Measurements from ENCODE around the gene JUP.

DNA sequence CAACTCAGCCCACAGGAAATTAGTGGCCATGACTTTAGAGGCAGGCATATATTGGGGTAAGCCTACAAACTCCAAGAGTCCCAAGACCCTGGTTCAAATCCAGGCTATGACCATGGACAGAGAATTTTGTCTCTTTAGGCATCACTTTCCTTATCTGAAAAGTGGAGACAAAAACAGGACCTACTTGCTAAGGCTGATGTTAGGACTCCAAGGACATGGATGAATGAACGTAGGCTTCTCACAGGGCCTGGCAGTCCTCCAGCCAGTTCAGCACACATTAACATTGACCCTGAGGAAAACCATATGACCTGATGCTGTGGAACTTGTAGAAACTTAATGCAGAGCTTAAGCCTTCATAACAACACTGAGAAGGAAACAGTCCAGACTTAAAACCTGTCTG, 27.7 kb upstream of the JUP start:
- TF ChIP-seq POLR2A (IDR thresholded peaks at IDR 0.05) (no peak), POLR2AphosphoS5 (IDR thresholded peaks at IDR 0.05) (no peak), EP300 (IDR thresholded peaks at IDR 0.05) (no peak)
- TF ChIP-seq, protein P1, sequence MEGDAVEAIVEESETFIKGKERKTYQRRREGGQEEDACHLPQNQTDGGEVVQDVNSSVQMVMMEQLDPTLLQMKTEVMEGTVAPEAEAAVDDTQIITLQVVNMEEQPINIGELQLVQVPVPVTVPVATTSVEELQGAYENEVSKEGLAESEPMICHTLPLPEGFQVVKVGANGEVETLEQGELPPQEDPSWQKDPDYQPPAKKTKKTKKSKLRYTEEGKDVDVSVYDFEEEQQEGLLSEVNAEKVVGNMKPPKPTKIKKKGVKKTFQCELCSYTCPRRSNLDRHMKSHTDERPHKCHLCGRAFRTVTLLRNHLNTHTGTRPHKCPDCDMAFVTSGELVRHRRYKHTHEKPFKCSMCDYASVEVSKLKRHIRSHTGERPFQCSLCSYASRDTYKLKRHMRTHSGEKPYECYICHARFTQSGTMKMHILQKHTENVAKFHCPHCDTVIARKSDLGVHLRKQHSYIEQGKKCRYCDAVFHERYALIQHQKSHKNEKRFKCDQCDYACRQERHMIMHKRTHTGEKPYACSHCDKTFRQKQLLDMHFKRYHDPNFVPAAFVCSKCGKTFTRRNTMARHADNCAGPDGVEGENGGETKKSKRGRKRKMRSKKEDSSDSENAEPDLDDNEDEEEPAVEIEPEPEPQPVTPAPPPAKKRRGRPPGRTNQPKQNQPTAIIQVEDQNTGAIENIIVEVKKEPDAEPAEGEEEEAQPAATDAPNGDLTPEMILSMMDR (IDR thresholded peaks at IDR 0.05) = no peak
